Measurements from ENCODE around the gene LDLRAD4.

DNA sequence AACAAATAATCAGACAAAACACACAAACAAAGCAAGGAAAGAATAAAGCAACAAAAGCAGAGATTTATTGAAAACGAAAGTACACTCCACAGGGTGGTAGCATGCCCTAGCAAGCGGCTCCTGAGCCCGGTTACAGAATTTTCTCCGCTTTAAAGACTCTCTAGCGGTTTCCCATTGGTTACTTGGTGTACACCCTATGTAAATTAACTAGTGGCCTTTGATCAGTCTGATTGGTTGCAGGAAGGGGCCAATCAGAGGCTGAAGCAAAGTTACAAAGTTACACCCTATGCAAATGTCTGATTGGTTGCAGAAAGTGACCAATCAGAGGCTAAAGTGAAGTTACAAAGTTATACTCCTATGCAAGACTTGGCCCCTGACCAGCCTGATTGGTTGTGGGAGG is 242.9 kb downstream of the LDLRAD4 start:
- TF ChIP-seq, protein P1, sequence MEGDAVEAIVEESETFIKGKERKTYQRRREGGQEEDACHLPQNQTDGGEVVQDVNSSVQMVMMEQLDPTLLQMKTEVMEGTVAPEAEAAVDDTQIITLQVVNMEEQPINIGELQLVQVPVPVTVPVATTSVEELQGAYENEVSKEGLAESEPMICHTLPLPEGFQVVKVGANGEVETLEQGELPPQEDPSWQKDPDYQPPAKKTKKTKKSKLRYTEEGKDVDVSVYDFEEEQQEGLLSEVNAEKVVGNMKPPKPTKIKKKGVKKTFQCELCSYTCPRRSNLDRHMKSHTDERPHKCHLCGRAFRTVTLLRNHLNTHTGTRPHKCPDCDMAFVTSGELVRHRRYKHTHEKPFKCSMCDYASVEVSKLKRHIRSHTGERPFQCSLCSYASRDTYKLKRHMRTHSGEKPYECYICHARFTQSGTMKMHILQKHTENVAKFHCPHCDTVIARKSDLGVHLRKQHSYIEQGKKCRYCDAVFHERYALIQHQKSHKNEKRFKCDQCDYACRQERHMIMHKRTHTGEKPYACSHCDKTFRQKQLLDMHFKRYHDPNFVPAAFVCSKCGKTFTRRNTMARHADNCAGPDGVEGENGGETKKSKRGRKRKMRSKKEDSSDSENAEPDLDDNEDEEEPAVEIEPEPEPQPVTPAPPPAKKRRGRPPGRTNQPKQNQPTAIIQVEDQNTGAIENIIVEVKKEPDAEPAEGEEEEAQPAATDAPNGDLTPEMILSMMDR (IDR thresholded peaks at IDR 0.05): no peak
- TF ChIP-seq POLR2A (IDR thresholded peaks at IDR 0.05; ENCODE audit: low read depth): no peak
